H1 (cell line): ENCODE data around the gene SERPINH1. TPM values are rescaled to one million over a fixed set of nuclear protein-coding genes. Genes with fewer than 3 reads are reported as not detected.

ENCODE experiments used
- CTCF ChIA-PET: fragments of 300-600 bp; sonication (Branson Sonifier 250); formaldehyde crosslinking; loops from one replicate; lab custom pipeline; 2021; ENCODE audit not compliant: partially characterized antibody; lab: Charles Lee
- POLR2A ChIA-PET: fragments of 300-600 bp; sonication (Branson Sonifier 250); formaldehyde crosslinking; loops from one replicate; lab custom pipeline; 2021; ENCODE audit warnings: inconsistent platforms; ENCODE audit not compliant: partially characterized antibody; lab: Charles Lee
- DNase-seq, 2 experiments: peaks; one replicate each; pipeline versions ENCODE4 v3.0.0 to v3.0.0-alpha.2; 2010 to 2022; ENCODE audit warnings: low spot score in 2 of 2, low read depth in 1 of 2, mixed read lengths in 1 of 2
- FAIRE-seq: peaks from 2 replicates; lab custom pipeline; 2011; peaks lifted over from hg19 to GRCh38; lab: Jason Lieb, UNC
- H2AFZ ChIP-seq: 2 replicates; pipeline ENCODE4 v1.8.1; 2012; ENCODE audit warnings: low read length, inconsistent platforms
- H2AK5ac ChIP-seq: 2 replicates; pipeline ENCODE4 v1.6.1; 2013; ENCODE audit warnings: low read depth, low read length
- H2BK120ac ChIP-seq: replicated peaks from 2 replicates; pipeline ENCODE3; 2013; ENCODE audit warnings: low read depth, low read length, inconsistent platforms
- H2BK12ac ChIP-seq: 2 replicates; pipeline ENCODE4 v1.6.1; 2013; ENCODE audit warnings: low read depth, low read length
- H2BK15ac ChIP-seq: 2 replicates; pipeline ENCODE4 v1.6.1; 2013; ENCODE audit warnings: low read length
- H2BK20ac ChIP-seq: 2 replicates; pipeline ENCODE4 v1.6.1; 2013; ENCODE audit warnings: low read length
- H2BK5ac ChIP-seq: 2 replicates; pipeline ENCODE4 v1.6.1; 2013; ENCODE audit warnings: low read depth, low read length
- H3K14ac ChIP-seq: 2 replicates; pipeline ENCODE4 v1.6.1; 2013; ENCODE audit warnings: inconsistent platforms; ENCODE audit not compliant: insufficient read length
- H3K18ac ChIP-seq: 2 replicates; pipeline ENCODE4 v1.6.1; 2013; ENCODE audit warnings: low read length; ENCODE audit errors: extremely low read depth
- H3K23ac ChIP-seq: 2 replicates; pipeline ENCODE4 v1.6.1; 2013; ENCODE audit warnings: inconsistent platforms; ENCODE audit not compliant: insufficient read length
- H3K23me2 ChIP-seq: 2 replicates; pipeline ENCODE4 v1.6.1; 2013; ENCODE audit warnings: low read depth, low read length
- H3K27ac ChIP-seq: 2 replicates; pipeline ENCODE4 v1.6.1; 2011; ENCODE audit warnings: low read depth, low read length, inconsistent platforms
- H3K27me3 ChIP-seq, 4 experiments: replicated peaks in 1 of 4; 1 replicate in 1 of 4; 2 replicates in 3 of 4; pipeline versions ENCODE4 v1.6.1 to v1.8.1; 2011 to 2013; ENCODE audit warnings: low read length in 3 of 4, mild to moderate bottlenecking in 3 of 4, inconsistent platforms in 2 of 4, mixed read lengths in 2 of 4, moderate library complexity in 1 of 4; ENCODE audit not compliant: control insufficient read depth in 3 of 4, insufficient read depth in 3 of 4; ENCODE audit errors: extremely low read depth in 1 of 4
- H3K36me3 ChIP-seq, 4 experiments: 2 replicates each; pipeline versions ENCODE4 v1.6.1 to v1.8.1; 2011 to 2013; ENCODE audit warnings: mild to moderate bottlenecking in 4 of 4, low read length in 3 of 4, moderate library complexity in 2 of 4, control low read depth in 1 of 4, inconsistent platforms in 1 of 4; ENCODE audit not compliant: insufficient read depth in 4 of 4, control insufficient read depth in 2 of 4
- H3K4ac ChIP-seq: replicated peaks from 2 replicates; pipeline ENCODE3; 2013; ENCODE audit warnings: low read length, low read depth, mixed read lengths, inconsistent platforms; ENCODE audit not compliant: insufficient read length
- H3K4me1 ChIP-seq, 4 experiments: replicated peaks in 1 of 4; 1 replicate in 1 of 4; 2 replicates in 3 of 4; pipeline versions ENCODE4 v1.6.1 to v1.8.1; 2011 to 2013; ENCODE audit warnings: low read length in 3 of 4, inconsistent platforms in 2 of 4, mixed read lengths in 1 of 4; ENCODE audit not compliant: insufficient read depth in 4 of 4, control insufficient read depth in 3 of 4
- H3K4me2 ChIP-seq, 2 experiments: 2 replicates each; pipeline versions ENCODE4 v1.6.1 to v1.8.1; 2011 to 2013; ENCODE audit warnings: low read depth in 2 of 2, low read length in 2 of 2, control low read depth in 1 of 2, inconsistent platforms in 1 of 2, mild to moderate bottlenecking in 1 of 2; ENCODE audit not compliant: insufficient read depth in 1 of 2
- H3K4me3 ChIP-seq, 4 experiments: fragments of 200-600, 300-600 bp in 1 of 4; sonication (generic), shearing (Covaris generic), sonication (Bioruptor Twin) in 1 of 4; 2 replicates each; pipeline versions ENCODE4 v1.5.1 to v1.8.1; 2011 to 2016; ENCODE audit warnings: low read length in 4 of 4, low read depth in 3 of 4, control low read depth in 2 of 4, inconsistent platforms in 2 of 4, mild to moderate bottlenecking in 2 of 4, mixed read lengths in 1 of 4, moderate library complexity in 1 of 4; ENCODE audit not compliant: insufficient read depth in 2 of 4; ENCODE audit errors: extremely low read depth in 1 of 4
- H3K56ac ChIP-seq: replicated peaks from 2 replicates; pipeline ENCODE3; 2013; ENCODE audit warnings: low read depth, mild to moderate bottlenecking, mixed read lengths, low read length, inconsistent platforms; ENCODE audit not compliant: insufficient read length
- H3K79me1 ChIP-seq: 2 replicates; pipeline ENCODE4 v1.6.1; 2013; ENCODE audit warnings: low read depth, low read length, control low read depth
- H3K79me2 ChIP-seq, 2 experiments: 2 replicates each; pipeline versions ENCODE4 v1.6.1 to v1.8.1; 2012 to 2013; ENCODE audit warnings: low read length in 2 of 2, mild to moderate bottlenecking in 2 of 2, inconsistent platforms in 1 of 2; ENCODE audit not compliant: insufficient read depth in 2 of 2, control insufficient read depth in 1 of 2
- H3K9ac ChIP-seq, 4 experiments: replicated peaks in 1 of 4; 1 replicate in 1 of 4; 2 replicates in 3 of 4; pipeline versions ENCODE4 v1.6.1 to v1.8.1; 2011 to 2013; ENCODE audit warnings: low read depth in 3 of 4, low read length in 3 of 4, control low read depth in 2 of 4, mild to moderate bottlenecking in 2 of 4, moderate library complexity in 2 of 4, inconsistent platforms in 1 of 4; ENCODE audit errors: extremely low read depth in 1 of 4
- H3K9me3 ChIP-seq, 2 experiments: 2 replicates each; pipeline versions ENCODE4 v1.6.1 to v1.8.1; 2012 to 2013; ENCODE audit warnings: mild to moderate bottlenecking in 2 of 2, moderate library complexity in 2 of 2, control low read depth in 1 of 2, inconsistent platforms in 1 of 2, low read depth in 1 of 2, low read length in 1 of 2, mixed read lengths in 1 of 2; ENCODE audit not compliant: insufficient read depth in 2 of 2
- H4K20me1 ChIP-seq, 2 experiments: replicated peaks in 1 of 2; 2 replicates each; pipeline versions ENCODE3 to v1.8.1; 2011 to 2013; ENCODE audit warnings: inconsistent platforms in 2 of 2, low read length in 2 of 2, mild to moderate bottlenecking in 1 of 2; ENCODE audit not compliant: insufficient read depth in 2 of 2, control insufficient read depth in 1 of 2
- H4K5ac ChIP-seq: 2 replicates; pipeline ENCODE4 v1.6.1; 2013; ENCODE audit warnings: low read length, low read depth, mixed read lengths, inconsistent platforms; ENCODE audit not compliant: insufficient read length
- H4K8ac ChIP-seq: 2 replicates; pipeline ENCODE4 v1.8.0; 2013; ENCODE audit warnings: mild to moderate bottlenecking, moderate library complexity, low read length, inconsistent platforms; ENCODE audit not compliant: insufficient read depth; ENCODE audit errors: extremely low read depth
- H4K91ac ChIP-seq: replicated peaks from 2 replicates; pipeline ENCODE3; 2013; ENCODE audit warnings: low read length, mixed read lengths, inconsistent platforms; ENCODE audit not compliant: insufficient read length
- ATF3 ChIP-seq: IDR thresholded peaks from 2 replicates; pipeline ENCODE4 v1.6.1; 2011; ENCODE audit warnings: low read depth, mild to moderate bottlenecking, low read length; ENCODE audit not compliant: insufficient read depth
- BCL11A ChIP-seq, 2 experiments: IDR thresholded peaks; one replicate each; pipeline ENCODE4 v1.6.1; 2011; ENCODE audit warnings: low read depth in 2 of 2, low read length in 2 of 2, mild to moderate bottlenecking in 2 of 2
- EP300 ChIP-seq, 2 experiments: IDR thresholded peaks; 1 replicate in 1 of 2; 2 replicates in 1 of 2; pipeline ENCODE4 v1.6.1; 2011 to 2012; ENCODE audit warnings: low read depth in 2 of 2, low read length in 2 of 2, mild to moderate bottlenecking in 2 of 2, borderline replicate concordance in 1 of 2, inconsistent platforms in 1 of 2, moderate library complexity in 1 of 2
- RXRA ChIP-seq: IDR thresholded peaks from 2 replicates; pipeline ENCODE4 v1.6.1; 2011; ENCODE audit warnings: low read depth, mild to moderate bottlenecking, low read length, moderate library complexity; ENCODE audit not compliant: insufficient read depth
- SP4 ChIP-seq: IDR thresholded peaks from 2 replicates; pipeline ENCODE4 v1.6.1; 2012; ENCODE audit warnings: low read length, inconsistent platforms
- WGBS, 2 experiments: shearing (Covaris generic) in 1 of 2; methylation state at CpG; one replicate each; pipeline versions ENCODE4 v1.1.6 to v1.1.7; 2013 to 2015; ENCODE audit warnings: low lambda C conversion rate in 2 of 2, mixed read lengths in 2 of 2, inconsistent platforms in 1 of 2, low coverage in 1 of 2, missing lambda C conversion rate in 1 of 2; ENCODE audit not compliant: insufficient replicate concordance in 2 of 2, insufficient coverage in 1 of 2, insufficient read length in 1 of 2; ENCODE audit errors: extremely low coverage in 1 of 2, missing lambda C conversion rate in 1 of 2; 5-methylcytosine and 5-hydroxymethylcytosine counted together
- polyA plus RNA-seq, 7 experiments: library from polyadenylated mRNA; depleted of rRNA in 3 of 7; stranded (reverse) in 5 of 7; unstranded in 2 of 7; fragments of >200 nt in 5 of 7; fragments of 200-250 nt in 2 of 7; gene quantifications; 1 replicate in 5 of 7; 2 replicates in 1 of 7; 4 replicates in 1 of 7; pipeline versions ENCODE4 v1.2.1 to v1.2.3, GENCODE V29; 2011 to 2013; ENCODE audit warnings: missing spikeins in 2 of 7, mixed read lengths in 2 of 7
- total RNA-seq: library from RNA; stranded (reverse); fragmentation: NEBNext Ultra II Directional; extraction: Animal tissue kit (Norgen Biotek cat#: 25700); gene quantifications from 2 replicates; pipeline ENCODE4 v1.2.1, GENCODE V29; 2021

SERPINH1 gene
- total and polyA plus RNA-seq, 2 of the 8 experiments (the other 6 are each of a cell fraction or from before 2014, with no cell fraction given) = 420 to 621 TPM

- H3K9ac ChIP-seq = no peak overlapping the region
- no peak overlapping the region for H2BK12ac ChIP-seq
- no peak overlapping the region for H4K8ac ChIP-seq
- H2BK120ac ChIP-seq = no peak overlapping the region
- 84% methylated on average over 3 of the region's 3 CpGs; no CpG with 5 or more reads in 1 of the 2 experiments for WGBS, 2 experiments
- DNase-seq (no peak), FAIRE-seq (no peak)
- H3K23ac ChIP-seq = no peak overlapping the region
- H4K5ac ChIP-seq = no peak overlapping the region
- H3K4me2 ChIP-seq = no peak overlapping the region
- H3K4ac ChIP-seq = no peak overlapping the region
- H2BK20ac ChIP-seq = no peak overlapping the region
- H4K91ac ChIP-seq = no peak overlapping the region
- no peak overlapping the region for H3K18ac ChIP-seq
- TF ChIP-seq SP4 = no peak
- TF ChIP-seq EP300 (IDR thresholded peaks at IDR 0.05; ENCODE audit: borderline replicate concordance in 1 of 2, low read depth in 2 of 2, low read length in 2 of 2) = no peak
- no peak for TF ChIP-seq RXRA
- TF ChIP-seq BCL11A (IDR thresholded peaks at IDR 0.05; ENCODE audit: low read depth in 2 of 2, low read length in 2 of 2) = no peak
- no peak for TF ChIP-seq ATF3
- no peak overlapping the region for H3K14ac ChIP-seq
- H3K56ac ChIP-seq = no peak overlapping the region
- H3K79me1 ChIP-seq = no peaks in the 10 kb centered on the region; the same call in 1 of the 2 replicates
- ChIA-PET CTCF (interaction anchor here (1.0 to 9.3 kb wide), 5 partner anchors 10 to 679 kb away, joined by 3 to 74 read pairs (median 4); no protein-coding TSS in a partner anchor), POLR2A (interaction anchor here (35.1 kb wide), 1 partner anchor 23 kb away, joined by 1120 read pairs; the partner anchor contains the start of gene SERPINH1)
- H2BK15ac ChIP-seq = no peak overlapping the region
- no peak overlapping the region for H3K4me3 ChIP-seq
- H2BK5ac ChIP-seq = no peak overlapping the region
- no peak overlapping the region for H2AK5ac ChIP-seq
- H3K9me3 ChIP-seq = no peaks in the 10 kb centered on the region
- peaks cover 2 to 17% (median 14%) of the 10 kb centered on the region in 4 experiments for H3K4me1 ChIP-seq
- no peaks in the 10 kb centered on the region for H3K79me2 ChIP-seq
- H3K23me2 ChIP-seq = peaks cover 3% of the 10 kb centered on the region; the same call in 1 of the 2 replicates
- H4K20me1 ChIP-seq = no peaks in the 10 kb centered on the region
- no peak overlapping the region for H2AFZ ChIP-seq
- H3K27me3 ChIP-seq = no peaks in the 10 kb centered on the region
- H3K27ac ChIP-seq = no peak overlapping the region
- no peaks in the 10 kb centered on the region for H3K36me3 ChIP-seq
Measured at GRCh38 chr11:75586395-75586794, 24.3 kb downstream of the SERPINH1 start.
